Measurements from ENCODE around the gene FOXP1.

FOXP1 gene

DNA sequence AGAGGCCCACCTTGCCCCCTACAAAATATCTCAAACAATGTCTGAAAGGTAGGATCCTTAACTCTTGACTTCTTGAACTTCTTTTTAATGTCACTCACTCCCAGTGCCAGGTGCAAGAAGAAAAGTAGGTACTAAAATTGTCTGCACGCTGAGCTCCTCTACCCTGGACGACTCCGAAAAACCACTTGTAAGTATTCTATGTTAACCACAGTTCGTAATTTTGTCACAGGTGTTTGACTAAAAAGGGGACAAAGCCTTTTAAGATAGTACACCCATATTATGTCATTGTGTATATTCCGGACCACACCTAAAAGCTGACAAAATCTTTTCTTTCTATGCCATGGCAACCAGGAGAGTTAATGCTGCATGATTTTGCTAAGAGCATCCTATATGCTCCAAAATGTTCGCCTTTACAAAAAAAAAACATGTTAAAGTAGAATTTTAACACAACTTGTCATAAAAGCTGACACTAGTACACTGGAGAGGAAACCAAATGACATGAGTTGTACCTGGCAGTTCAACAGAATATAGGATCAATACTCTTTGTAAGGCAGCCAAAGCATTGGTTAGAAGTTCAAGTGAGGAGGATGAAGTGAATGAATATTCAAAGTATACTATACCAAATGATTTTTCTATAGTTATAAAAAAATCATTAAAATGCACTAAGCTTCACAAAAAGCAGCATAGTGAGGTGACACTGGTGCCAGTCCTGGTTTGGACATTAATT, 210.5 kb downstream of the FOXP1 start:
- DNase-seq (ENCODE audit: low read depth in 2 of 2): no peak

DNA sequence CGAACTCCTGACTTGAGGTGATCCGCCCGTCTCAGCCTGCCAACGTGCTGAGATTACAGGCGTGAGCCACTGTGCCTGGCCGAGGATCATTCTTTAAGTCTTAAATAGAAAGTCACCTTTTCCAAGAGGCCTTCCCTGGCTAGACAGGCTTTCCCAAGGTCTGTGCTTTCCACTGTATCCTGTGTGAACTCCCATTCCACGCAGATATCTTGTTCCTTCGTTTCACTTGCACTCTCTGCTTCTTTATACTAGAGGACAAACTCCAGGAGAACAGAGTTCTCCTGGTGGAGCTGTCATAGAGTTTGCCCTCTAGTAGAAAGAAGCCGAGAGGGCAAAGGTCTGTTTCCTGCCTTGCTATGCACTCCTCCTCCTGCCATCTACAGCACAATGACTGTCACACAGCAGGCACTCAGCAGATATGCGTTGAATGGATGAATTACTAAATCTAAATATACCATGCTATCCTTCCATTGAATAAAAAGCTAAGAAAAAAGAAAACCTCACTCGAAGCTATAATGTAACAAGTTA, 211.2 kb downstream of the FOXP1 start:
- DNase-seq (ENCODE audit: low read depth in 2 of 2): no peak

DNA sequence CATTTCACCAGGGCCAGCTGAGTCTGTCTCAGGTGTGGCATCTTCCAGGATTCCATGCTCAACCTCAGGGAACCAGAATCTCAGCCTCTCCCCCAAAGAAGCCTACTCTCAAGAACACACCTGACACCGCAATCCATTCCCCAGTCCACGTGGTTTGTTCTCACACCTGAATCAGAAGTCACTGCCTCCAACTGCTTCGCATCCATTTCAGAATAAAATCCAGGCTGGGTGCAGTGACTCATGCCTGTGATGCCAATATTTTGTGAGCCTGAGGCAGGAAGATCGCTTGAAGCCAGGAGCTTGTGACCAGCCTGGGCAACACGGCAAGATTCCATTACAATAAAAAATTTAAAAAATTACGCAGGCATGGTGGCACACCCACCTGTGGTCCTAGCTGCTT, 212.2 kb downstream of the FOXP1 start:
- no peak for DNase-seq (ENCODE audit: low read depth in 2 of 2)

DNA sequence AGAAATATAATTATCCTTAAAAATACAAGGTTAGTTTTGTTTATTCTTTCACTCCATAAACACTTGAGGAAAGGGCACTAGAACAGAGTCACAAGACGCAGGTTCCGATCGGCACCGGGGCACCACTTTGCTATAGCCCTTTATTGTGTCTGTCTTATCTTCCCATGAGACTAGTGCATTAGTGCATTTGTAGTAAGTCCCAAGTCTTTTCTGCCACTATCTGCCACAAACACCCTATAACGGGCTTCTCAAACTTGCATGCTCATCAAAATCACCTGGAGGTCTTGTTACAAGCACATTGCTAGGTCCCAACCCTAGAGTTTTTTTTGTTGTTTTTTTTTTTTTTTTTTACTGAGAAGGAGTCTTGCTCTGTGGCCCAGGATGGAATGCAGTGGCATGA, 213.1 kb downstream of the FOXP1 start:
- DNase-seq (ENCODE audit: low read depth in 2 of 2): no peak

DNA sequence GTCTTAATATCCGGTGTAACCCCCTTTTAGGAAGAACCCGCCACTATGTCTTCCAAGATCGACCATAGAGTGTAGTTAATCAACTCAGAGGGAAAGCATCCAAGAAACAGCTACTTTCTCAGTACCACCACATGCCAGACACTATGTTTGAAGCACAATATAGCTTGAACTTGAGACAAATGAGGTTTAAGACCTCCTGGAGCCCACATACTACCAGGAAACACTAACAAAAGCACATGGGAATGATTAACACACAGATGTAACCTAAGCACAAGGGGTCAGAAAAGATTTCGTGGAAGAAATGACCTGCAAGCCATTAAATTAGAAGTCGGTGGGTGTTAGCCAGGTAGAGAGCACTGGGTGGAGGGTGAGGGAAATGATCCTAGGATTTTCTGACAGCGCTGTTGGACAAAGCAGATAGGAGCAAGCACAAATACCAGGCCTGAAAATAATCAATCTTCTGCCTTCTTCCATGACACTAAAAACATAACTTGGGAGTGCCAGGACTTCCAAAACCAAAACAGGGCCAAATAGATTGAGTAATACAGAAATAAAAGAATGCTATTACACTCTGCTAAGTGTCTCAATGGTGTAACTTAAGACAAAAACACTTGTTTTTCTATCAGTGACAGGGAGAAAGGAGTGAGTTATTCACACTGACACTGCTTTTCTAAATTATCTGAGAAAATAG, 213.7 kb downstream of the FOXP1 start:
- peak; percentile 65 to 66 for DNase-seq (ENCODE audit: low read depth in 2 of 2)

DNA sequence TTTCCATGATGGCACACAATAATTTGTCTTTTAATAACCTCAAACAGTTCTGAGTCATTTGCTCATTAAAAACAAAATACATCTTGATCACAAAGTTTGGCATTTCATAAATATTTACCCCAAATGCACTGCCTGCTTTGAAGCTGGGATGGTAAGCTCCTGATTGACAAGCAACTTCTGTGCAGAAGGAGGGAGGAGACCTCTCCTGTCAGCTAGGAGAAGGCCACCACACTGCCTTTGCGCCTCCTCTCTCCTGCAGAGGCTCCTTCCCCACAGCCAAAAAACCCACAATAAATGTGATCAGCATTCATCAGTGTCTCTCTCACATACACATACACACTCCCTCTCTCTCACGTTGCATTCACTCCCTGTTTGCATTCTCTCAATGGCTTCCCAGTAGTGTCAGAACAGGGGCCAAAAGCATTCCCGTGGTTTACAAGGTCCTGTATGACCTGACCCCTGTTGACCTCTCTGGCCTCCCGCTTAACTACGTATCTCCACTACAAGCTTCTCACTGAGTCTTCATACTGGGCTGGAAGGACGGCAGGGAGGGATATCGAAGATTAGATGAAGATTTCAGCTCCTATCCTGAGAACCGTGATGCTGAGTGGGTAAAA, 216.4 kb downstream of the FOXP1 start:
- no peak for DNase-seq (ENCODE audit: low read depth in 2 of 2)

DNA sequence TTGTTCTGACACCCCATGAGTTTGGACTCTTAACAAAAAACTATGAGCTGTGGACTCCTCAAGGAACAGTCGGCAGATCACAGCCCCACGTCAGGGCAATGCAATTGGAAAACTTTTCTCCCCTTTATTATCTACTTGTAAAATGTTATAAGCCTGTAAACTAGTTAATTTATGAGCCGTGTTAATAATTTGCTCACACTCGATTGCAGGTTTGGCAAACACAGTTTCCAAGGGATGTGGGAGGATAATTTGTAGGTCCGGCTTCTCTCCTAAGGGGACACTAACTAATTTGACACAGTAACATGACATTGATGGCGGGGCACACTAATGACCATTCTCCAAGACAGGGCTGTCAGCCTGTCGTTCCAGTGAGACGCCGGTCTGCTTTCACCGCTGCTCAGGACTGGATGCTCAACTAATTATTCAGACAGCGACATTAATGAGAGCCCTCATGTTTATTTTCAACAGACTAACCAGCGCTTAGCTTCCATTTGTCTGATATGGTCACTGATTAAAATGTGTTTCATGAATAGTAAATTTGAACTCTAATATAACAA, 222.1 kb downstream of the FOXP1 start:
- DNase-seq (ENCODE audit: low read depth in 2 of 2): no peak

DNA sequence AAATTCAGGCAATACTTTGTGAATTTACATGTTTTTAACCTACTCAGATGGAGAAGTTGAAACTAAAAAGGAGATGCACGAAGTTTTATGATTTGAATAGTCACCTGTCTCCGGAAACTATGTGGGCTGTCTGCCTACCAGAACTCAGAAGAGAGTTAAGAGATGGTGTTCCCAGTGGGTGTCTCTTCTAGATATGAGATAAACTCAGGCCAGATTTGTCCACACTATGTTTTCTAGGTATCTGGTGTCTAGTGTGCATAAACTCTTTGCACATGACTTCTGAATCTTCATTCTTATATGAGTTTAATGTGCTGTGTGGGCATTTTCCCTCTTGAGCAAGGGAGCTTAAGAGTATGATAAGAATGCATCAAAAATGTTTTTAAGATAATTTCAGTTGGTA, 222.8 kb downstream of the FOXP1 start:
- DNase-seq (ENCODE audit: low read depth in 2 of 2): no peak

DNA sequence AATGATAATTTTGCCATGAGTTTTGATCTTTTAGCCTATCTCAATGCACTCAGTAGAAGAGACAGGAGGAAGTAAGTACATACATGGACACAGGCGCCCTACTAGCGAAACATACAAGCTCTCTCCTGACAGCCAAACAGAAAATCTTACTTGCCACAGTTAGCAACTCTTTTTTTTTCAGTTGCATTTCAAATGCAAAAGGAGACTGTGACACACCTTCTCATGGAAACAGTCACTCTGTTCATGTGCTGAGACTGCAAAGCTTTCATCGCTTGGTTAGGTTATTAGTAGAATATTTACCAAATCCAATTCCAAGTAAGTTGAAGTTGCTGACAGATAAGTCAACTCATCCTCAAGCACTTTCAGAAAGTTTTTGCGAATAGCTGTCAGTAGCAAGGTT, 223.3 kb downstream of the FOXP1 start:
- no peak for DNase-seq (ENCODE audit: low read depth in 2 of 2)

DNA sequence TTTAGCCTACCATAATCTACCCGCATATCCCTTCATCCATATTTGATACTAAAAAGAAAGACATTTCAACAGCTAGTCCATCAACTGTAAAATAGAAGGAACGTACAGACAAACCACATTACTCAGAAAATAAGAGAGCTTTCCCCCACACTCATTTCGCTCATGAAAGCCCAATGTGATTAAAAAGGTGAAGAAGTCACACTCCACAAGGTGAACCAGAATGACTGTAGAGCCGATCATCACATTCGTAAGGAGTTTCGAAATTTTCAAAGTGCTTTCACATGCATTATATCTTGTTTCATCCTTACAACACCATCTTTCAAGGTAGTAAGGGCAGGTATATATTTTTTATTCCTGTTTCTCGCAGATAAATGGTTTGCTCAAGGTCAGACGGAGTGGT, 225.3 kb downstream of the FOXP1 start:
- DNase-seq (ENCODE audit: low read depth in 2 of 2): no peak

DNA sequence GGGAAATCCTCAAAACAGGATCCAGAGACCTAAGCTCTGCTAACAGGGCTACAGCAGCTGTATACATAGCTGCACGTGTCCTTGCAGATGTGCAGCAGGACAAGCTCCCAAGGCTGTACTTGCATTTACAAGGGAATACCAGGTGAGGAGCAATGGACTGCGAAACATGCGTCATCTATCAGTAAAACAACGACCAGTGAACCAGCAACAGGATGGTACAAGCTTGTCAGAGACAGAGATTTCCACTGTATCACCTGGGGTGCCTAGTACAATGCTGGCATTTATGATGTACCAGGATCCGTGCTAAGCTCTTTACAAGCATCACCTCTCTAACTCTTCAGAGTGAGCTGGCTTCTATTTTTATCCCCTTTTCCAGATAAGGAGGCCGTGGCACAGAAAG, 227.3 kb downstream of the FOXP1 start:
- no peak for DNase-seq (ENCODE audit: low read depth in 2 of 2)

DNA sequence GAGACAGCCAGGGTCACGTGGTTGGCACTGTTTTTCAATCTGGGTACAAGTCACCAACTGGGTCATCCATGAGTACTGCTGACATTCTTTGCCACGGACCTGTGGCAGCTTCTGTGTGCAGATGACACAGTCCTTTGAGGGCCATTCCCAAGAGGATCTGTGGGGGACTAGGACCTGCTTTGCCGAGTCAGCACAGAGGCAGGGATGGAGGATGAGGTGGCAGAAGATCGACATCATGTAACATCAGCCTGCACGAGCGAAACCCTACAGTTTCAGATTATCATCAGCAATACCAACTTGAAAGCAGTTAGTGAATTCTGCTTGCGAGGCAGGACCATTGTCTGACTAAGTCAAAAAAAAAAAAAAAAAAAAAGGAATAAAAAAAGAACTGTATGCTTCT, 227.7 kb downstream of the FOXP1 start:
- DNase-seq (ENCODE audit: low read depth in 2 of 2): no peak

DNA sequence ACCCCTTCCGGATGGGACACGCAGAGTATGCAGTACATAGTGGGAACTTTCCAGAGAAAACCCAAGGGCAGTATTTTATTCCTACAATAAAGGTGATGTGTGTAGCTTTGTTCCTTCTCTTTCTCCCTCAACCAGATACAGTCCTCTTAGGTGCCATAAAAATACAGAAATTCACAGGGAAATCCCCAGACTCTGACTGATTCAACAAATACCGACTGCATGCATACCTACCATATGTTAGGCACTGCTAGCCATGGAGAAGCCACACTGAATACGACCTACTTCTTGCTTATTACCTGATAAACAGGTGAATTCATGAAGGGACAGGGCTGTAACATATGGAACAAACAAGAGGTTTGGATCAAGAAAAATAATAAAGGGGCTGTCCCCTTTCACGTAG, 228.5 kb downstream of the FOXP1 start:
- no peak for DNase-seq (ENCODE audit: low read depth in 2 of 2)

DNA sequence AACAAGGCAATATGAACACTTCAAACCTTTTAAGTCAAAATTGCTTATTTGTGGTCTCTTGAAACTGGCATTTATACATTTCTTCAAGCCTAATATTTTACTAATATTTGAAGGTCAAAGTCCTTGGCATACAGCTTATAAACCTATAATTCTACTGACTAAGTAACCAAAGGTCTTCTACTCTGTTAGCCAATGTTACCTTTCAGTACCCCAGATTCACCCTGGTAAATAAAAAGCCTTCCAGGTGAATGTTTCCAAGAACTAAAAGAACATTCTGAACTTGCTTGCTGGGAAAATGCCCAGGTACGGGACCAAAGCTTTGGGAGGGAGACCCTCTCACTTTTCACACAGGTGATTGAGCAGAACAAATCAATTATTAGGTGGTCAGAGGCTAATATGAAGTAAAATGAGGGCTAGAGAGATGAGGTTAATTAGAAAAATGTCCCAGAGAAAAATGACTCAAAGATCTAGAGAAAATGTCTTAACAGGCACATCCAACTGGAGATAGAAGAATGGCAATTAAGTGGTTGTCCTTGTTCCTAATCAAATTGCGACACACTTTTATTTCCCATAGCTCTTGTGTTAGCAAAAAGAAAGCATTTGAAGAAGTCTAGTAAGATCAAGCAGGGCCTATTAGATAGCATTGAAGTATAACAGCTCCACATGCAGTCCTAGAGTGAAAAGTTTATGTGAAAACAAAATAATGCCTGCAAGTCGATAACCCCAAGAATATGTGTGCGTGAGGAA, 232.0 kb downstream of the FOXP1 start:
- DNase-seq (ENCODE audit: low read depth in 2 of 2): no peak

DNA sequence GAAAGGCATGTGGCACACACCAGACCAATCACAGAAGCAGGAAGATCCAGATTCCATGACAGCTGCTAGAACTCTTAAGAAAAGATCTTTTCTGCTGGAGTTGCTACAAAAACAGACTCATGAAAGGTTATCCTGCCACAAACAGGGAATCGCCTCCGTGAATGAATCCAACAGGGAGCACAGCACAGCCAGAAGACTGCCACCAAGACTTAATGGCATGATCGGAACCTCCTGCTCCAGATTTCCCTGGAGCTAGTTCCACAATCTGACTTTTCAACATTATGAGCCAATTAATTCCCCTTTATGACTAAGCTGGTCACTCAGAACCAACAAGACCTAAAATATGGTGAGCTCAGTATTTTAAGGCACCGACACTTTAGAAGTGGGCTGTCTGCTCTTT, 232.5 kb downstream of the FOXP1 start:
- no peak for DNase-seq (ENCODE audit: low read depth in 2 of 2)

DNA sequence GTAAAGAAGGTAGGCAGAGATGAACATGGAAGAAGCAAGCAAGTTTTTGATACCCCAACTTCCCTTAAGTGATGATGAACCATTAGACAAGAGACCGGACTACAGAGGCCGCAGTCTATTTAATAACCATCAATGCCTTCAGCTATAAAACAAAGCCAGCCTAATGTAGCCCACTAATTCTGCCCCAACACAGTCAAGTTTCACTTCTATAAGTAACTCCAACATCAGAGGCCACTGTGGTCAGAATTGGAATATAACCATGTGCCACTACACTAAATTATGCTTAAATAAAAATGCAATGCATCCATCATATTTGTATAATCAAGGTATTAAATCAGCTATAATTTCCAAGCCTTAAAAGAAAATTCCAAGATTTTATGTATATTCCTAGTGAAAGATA, 234.7 kb downstream of the FOXP1 start:
- DNase-seq (ENCODE audit: low read depth in 2 of 2): no peak

DNA sequence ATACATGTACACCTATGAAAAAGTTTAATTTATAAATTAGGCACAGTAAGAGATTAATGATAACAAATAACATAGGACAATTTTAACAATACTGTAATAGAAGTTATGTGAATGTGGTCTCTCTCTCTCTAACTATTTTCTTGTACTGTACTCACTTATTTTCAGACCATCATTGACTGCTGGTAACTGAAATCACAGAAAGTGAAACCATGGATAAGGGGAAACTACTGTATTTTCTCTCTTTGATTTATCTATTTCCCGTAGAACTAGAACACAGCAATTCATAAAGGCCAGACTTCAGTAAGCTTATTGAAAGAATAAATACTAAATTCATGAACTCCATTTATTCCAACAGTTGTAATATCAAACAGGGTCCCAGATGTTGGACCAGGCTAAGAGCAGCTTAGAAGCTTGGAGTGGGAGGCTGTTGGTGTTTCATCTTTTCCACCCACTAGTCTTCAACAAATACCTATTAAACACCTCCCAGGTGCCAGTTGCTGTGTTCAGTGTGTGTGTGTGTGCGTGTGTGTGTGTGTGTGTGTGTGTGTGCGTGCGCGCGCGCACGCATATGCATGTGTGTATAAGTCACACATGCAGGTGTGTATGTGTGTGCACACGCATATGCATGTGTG, 235.4 kb downstream of the FOXP1 start:
- DNase-seq (ENCODE audit: low read depth in 2 of 2): no peak

DNA sequence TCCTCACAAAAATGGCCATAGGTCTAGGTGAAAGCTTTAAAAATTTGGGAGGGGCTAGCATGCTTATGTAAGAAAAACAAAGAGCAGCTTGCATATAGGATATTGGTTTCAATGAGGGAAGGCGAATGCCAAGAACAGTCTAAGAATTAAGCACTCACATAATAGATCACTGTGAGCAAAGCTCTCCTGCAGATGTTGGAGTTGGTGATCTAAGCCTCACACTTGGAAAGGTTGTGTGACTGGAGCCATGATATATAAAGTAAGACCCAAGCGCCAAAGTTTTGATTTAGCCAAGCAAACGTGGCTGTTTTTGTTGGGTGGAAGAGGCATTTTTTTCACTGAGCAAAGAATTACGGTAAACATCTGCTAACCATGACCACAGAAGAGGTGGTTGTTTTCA, 237.5 kb downstream of the FOXP1 start:
- DNase-seq (ENCODE audit: low read depth in 2 of 2): no peak

DNA sequence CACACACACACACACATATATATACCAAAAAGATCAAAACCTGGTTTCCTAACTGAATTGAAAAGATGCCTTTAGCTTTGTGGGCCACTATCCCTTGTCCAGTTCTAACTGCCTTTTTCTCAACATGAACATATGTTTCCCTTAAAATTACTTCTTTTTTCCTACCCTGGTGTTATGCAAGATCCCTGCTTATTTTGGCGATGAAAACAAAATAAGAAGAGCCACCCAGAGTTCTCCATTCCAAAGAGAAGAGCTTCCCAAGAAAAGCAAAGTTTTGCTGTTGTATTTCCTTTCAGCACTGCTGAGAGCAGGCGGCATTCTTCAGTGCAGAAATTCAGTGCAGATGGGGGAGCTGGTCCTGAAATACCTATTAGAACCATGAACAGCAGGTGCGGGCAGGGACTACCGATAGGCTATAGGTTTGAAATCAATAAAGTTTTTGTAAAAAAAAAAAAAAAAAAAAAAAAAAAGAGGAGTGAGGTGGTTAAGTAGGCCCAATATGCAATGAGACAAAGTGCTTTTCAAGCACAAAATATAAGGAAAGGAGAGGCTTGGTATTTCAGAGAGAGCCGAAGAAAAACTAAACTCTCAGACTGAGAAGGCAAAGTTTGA, 238.0 kb downstream of the FOXP1 start:
- DNase-seq (ENCODE audit: low read depth in 2 of 2): peak; percentile 21 to 27

DNA sequence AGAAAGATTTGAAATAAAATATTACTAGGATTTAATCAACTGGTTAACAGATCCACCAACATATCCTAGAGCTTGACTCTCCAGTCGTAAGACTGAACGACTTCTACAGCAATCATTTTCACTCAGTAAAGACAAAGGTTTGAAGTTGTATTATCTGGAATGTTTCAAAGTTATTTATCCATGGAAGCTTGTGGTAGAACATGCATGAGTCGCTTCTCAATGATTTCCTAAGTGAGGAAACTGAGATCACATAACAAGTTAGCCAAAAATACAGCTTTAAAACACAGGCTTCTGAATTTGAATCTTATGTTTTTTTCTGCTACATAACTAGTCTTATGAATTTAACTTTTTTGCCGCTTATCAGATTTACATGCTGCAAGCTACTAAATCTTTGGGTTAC, 241.8 kb downstream of the FOXP1 start:
- DNase-seq (ENCODE audit: low read depth in 2 of 2): peak; percentile 85

DNA sequence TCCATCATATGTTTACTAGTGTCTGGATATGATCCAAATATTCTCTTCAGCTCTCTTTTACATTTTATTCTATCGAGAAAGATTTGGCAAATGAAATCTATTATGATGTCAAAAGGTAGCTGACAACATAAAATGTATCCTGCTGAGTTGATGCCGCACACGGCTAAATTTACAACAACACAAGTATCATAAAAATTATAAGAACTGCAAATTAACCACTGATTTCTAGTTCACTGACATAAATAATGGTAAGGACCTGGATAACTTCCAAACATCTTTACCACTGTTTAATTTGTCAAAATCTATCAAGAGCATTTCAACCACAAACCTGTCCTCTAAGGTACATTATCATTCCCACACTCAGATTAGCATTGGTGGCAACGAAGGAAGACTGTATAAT, 244.5 kb downstream of the FOXP1 start:
- DNase-seq (ENCODE audit: low read depth in 2 of 2): no peak
